Subcutaneous adipose tissue (tissue), 4 donors: ENCODE results near the gene PUS3. TPM values are rescaled to one million over a fixed set of nuclear protein-coding genes. Genes with fewer than 3 reads are reported as not detected.

ENCODE experiments used
- total RNA-seq, 4 donors: library from RNA; depleted of rRNA; stranded (reverse); fragments of >200 nt; gene quantifications; one replicate each; pipeline ENCODE4 v1.1.0, GENCODE V29; 2016
- TF ChIP-seq, protein P1 (sequence below): fragments of 450-650 bp; IDR thresholded peaks from one replicate; pipeline ENCODE4 v1.5.1; 2016; ENCODE audit warnings: low read depth, mild to moderate bottlenecking, control low read depth, antibody characterized with exemption, moderate library complexity

PUS3 gene, protein sequence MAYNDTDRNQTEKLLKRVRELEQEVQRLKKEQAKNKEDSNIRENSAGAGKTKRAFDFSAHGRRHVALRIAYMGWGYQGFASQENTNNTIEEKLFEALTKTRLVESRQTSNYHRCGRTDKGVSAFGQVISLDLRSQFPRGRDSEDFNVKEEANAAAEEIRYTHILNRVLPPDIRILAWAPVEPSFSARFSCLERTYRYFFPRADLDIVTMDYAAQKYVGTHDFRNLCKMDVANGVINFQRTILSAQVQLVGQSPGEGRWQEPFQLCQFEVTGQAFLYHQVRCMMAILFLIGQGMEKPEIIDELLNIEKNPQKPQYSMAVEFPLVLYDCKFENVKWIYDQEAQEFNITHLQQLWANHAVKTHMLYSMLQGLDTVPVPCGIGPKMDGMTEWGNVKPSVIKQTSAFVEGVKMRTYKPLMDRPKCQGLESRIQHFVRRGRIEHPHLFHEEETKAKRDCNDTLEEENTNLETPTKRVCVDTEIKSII
- 10 to 100 TPM in 2 of 4 donors, 1 to 10 TPM in 2; 5.5 to 13.4 (median 8.7) TPM for total RNA-seq

DNA sequence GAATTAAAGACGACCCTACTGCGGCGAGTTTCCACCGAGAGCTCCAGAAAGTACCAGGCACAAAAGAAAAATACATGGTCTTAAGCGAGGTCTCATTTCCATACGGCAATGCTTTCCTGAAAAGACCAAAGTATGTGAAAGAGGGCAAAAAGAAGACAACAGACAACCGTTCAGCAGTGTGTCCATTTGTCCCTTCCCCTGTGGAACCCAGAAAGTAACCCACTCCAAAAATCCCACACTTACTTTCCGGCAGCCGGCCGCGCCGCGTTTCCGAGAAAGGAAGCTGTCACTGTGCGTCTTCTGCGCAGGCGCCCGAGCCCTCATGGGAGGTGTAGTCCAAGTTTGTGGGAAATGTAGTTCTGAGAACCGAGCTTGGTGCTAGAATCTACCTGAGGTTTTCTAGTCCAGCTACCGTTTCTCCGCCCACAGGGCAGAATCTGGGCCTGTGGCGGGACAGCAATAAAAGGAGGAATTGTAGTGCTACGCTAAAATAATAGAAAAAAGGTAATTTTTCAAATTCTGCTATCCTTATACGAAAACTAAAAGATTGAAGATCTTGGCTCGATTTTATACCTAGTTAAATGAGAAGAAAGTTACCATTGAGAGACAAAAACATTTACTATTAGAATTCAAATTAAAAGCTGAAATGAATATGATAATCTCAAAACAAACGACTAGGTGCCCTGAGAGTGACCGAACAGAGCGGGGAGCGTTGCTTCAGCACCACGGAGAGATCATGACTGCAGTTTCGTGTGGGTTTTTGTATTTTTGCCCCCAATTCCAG lies at the start of gene PUS3:
TSS of gene PUS3 (minus strand) at position 280 of the 784 bp plus-strand sequence. CDS start 6,922 bp downstream, outside the sequence.
- TF ChIP-seq, protein P1, sequence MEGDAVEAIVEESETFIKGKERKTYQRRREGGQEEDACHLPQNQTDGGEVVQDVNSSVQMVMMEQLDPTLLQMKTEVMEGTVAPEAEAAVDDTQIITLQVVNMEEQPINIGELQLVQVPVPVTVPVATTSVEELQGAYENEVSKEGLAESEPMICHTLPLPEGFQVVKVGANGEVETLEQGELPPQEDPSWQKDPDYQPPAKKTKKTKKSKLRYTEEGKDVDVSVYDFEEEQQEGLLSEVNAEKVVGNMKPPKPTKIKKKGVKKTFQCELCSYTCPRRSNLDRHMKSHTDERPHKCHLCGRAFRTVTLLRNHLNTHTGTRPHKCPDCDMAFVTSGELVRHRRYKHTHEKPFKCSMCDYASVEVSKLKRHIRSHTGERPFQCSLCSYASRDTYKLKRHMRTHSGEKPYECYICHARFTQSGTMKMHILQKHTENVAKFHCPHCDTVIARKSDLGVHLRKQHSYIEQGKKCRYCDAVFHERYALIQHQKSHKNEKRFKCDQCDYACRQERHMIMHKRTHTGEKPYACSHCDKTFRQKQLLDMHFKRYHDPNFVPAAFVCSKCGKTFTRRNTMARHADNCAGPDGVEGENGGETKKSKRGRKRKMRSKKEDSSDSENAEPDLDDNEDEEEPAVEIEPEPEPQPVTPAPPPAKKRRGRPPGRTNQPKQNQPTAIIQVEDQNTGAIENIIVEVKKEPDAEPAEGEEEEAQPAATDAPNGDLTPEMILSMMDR, result no peak

DNA sequence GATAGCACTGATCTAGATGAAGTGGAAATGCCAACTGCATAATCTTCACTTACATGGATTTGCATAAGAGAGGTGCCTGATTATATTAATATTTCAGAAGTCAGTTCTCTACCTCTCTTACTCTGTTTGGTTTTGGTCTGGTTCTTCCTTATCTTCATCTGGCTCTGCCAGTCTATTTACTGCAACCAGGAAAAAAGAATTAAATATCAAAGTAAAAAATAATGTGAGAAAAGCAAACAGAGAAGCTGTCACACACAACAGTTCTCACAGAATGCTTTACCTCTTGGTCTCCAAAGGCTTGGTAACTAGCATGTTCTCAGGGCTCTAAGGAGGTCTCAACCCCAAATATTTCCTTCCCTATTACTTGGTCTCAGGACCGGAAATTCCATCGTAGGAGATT lies 49.6 kb upstream of the PUS3 start:
- TF ChIP-seq, protein P1, result no peak

DNA sequence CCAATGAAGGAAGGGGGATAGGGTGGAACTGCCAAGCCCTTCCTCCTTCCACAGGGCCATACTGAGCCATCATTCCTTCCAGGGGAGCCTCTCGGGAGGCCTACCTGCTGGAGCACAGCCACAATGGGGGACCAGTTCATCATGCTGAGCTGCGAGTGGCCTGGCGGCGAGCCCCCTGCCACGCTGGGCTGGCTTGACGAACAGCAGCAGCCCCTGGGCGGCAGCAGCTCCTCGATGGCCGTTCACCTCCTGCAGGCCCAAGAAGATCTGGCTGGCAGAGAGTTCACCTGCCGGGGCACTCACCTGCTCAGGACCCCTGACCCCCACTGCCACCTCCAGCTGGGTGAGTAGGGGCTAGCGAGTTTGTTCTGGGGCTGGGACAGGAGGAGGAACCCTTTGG lies 48.7 kb upstream of the PUS3 start:
- TF ChIP-seq, protein P1, result no peak

DNA sequence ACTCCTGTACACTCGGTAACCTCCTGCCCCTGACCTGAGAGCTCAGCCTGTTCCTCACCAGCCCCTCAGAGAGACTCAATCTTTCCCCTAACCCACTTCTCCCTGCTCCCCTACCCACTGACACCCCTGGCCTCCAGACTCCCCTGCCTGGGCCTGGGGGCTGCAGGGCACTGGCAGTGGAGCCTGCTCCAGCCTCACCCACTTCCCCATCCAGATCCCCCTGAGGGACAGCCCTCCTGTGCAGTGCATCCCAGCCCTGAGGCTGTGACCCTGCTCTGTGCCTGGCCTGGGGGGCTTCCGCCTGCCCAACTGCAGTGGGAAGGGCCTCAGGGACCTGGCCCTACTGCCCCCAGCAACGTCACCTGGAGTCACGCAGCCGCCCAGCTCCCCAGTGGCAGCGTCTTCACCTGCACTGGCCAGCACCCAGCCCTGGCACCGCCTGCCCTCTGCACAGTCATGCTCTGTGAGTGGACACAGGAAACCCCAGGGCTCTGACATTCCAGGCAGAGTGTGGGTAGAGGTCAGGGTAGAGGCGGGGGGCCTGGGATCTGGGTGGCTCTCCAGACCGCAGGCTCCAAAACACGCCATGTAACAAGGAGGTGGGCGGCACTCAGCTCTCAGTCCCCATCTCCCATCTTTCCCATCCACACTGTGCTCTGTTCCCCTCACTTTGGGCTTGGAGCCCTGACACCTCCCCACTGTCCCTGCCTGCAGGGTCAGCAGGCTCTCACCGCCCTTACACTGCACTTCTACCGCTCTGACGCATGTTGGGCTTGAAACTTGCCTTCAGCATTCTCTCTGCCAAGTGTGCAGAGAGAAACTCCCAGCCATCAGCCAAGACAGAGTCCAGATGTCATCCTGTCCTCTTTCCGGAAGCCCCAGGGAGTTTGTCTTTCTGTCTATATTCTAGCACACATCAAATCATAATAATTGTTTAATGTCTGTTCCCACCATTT lies 48.0 kb upstream of the PUS3 start:
- TF ChIP-seq, protein P1, result no peak

DNA sequence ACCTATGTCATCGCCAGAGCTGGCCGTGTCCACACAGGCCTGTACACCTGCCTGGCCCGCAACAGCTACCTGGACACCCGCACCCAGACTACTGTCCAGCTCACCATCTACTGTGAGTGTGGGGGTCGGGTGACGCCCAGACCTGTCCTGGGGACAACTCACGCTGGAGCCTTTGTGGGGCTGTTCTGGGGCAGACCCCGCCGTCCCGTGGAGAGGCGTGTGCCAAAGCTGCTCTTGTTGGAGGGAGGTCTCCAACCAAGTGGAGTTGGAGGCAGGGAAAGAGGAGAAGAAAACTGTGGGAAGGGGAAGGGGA lies 47.1 kb upstream of the PUS3 start:
- TF ChIP-seq, protein P1, result no peak

DNA sequence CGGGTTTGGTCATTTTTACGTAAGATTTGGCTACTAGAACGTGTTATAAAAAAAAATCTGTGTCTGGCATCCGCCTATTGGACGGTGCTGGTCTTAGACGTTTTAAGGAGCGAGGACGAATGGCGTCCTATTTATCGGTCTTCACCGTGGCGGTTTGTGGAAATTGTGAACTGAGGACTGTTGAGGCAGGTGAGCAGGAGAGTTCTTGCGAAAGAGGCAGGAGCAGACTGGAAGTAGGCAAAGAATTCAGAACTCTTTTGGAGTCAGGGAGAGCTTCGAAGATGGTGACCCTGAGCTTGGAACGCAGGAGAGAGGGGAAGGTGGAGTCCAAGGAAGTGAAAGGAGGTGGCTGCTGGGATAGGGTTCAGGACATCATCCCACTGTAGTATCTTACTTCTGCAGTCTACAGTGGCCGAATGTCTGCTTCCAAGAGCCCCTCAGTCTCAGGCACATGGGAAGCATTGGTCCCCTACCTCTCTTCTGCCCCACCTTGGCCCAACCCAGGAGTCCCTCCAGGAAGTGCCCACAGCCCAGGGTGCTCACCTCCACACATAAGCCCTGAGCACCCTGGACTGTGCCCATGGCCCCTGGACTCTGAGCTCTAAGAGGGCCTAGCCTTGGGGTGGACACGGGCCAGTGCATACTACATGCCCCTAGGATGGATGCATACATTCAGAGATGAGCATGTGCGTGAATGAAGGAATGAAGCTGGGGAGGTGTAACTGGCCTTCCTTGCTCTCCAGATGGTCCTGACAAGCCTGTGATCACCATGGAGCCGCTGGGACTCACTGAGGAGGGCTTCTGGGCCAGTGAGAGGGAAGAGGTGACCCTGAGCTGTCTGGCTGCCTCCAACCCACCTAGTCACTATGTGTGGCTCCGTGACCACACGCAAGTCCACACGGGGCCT lies 46.5 kb upstream of the PUS3 start:
- TF ChIP-seq, protein P1, result no peak
